ENCODE data around the gene SEMA3F. TPM values are rescaled to one million over a fixed set of nuclear protein-coding genes. Genes with fewer than 3 reads are reported as not detected.
A peak's percentile ranks its signal among the peaks of the same experiment; 100 is the strongest.
"Not testable (repeated sequence)": the region's sequence is repeated elsewhere in the genome, so short reads cannot be mapped to it uniquely, and the experiment has no call there.

SEMA3F gene
- total RNA-seq, 2 donors from 2014 or later, result 44.8 to 63.2 TPM

DNA sequence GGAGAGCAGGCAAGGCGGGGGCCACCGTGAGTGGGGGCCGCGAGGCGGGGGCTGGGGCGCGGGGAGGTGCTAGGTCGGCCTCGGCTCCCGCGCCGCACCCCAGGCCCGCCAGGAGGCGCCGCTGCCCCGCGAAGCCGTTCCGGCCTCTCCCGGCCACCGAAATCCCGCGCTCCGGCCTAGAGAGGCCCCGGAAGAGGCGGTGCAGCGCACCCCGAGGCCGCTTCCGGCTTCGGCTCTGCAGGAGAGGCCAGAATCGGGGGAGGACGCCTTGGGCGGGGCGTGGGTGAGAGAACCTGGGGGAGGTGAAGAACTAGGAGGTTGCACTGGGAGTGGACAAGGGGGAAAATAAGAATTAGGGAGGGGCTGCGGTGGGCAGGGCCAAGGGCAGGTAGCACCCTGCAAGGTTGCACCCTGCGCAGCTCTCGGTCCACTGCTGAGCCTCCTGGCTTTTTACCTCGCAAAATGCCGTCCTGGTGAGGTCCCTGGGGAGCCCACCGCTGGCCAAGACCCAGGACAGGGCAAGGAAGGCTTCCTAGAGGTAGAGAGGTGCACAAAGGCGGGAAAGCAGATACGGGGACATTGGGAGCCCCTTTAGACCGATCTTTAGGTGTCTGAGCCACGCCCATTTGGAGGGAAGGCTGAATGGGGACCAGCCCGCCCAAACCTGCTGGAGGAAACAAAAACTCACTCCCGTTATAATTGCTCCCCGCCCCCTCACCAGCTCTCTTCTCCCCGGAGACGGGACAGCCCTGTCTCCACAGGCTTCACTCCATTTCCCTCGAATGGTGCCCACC lies 72.5 kb downstream of the SEMA3F start:
- TF ChIP-seq, protein P1, sequence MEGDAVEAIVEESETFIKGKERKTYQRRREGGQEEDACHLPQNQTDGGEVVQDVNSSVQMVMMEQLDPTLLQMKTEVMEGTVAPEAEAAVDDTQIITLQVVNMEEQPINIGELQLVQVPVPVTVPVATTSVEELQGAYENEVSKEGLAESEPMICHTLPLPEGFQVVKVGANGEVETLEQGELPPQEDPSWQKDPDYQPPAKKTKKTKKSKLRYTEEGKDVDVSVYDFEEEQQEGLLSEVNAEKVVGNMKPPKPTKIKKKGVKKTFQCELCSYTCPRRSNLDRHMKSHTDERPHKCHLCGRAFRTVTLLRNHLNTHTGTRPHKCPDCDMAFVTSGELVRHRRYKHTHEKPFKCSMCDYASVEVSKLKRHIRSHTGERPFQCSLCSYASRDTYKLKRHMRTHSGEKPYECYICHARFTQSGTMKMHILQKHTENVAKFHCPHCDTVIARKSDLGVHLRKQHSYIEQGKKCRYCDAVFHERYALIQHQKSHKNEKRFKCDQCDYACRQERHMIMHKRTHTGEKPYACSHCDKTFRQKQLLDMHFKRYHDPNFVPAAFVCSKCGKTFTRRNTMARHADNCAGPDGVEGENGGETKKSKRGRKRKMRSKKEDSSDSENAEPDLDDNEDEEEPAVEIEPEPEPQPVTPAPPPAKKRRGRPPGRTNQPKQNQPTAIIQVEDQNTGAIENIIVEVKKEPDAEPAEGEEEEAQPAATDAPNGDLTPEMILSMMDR (conservative IDR thresholded peaks at IDR 0.05), result peak; percentile 94
- Mint-ChIP-seq H3K27me3 (ENCODE audit: insufficient read depth) (peaks cover 27% of the 10 kb centered on the region), H3K36me3 (ENCODE audit: low read depth) (no peaks in the 10 kb centered on the region), H3K9me3 (no peaks in the 10 kb centered on the region), H3K27ac (peak overlapping the region; percentile 93), H3K4me1 (peaks cover 13% of the 10 kb centered on the region), H3K4me3 (peak overlapping the region; percentile 74)
- WGBS, 2 experiments (ENCODE audit: insufficient coverage in 1 of 2, insufficient read length in 1 of 2), result 0% methylated on average over 6 to 51 of the region's 51 CpGs
- DNase-seq, result peak; percentile 97
- peak overlapping the region; percentile 86 for H3K4me3 ChIP-seq (ENCODE audit: low read length)
- no peaks in the 10 kb centered on the region for H3K27me3 ChIP-seq (ENCODE audit: control insufficient read depth, insufficient read depth, low read length, poor library complexity, severe bottlenecking)
- H3K9me3 ChIP-seq (ENCODE audit: control insufficient read depth, low read length), result no peaks in the 10 kb centered on the region
- H3K36me3 ChIP-seq (ENCODE audit: control insufficient read depth, insufficient read depth, low read length), result no peaks in the 10 kb centered on the region
- no peaks in the 10 kb centered on the region for H3K4me1 ChIP-seq (ENCODE audit: control insufficient read depth, insufficient read depth, low read length)
- peak overlapping the region; percentile 52 for H3K9ac ChIP-seq (ENCODE audit: extremely low read depth, low read length, poor library complexity, severe bottlenecking)
- peak overlapping the region; percentile 81 for H3K27ac ChIP-seq (ENCODE audit: low read depth, low read length)

- Mint-ChIP-seq H3K4me1 (peaks cover 15% of the 10 kb centered on the region), H3K27me3 (ENCODE audit: insufficient read depth) (peaks cover 27% of the 10 kb centered on the region), H3K27ac (peak overlapping the region; percentile 93), H3K4me3 (peak overlapping the region; percentile 74)
- H3K9me3 ChIP-seq (ENCODE audit: control insufficient read depth, low read length); H3K9me3 Mint-ChIP-seq; H3K36me3 Mint-ChIP-seq (ENCODE audit: low read depth); H3K4me1 ChIP-seq (ENCODE audit: control insufficient read depth, insufficient read depth, low read length); H3K36me3 ChIP-seq (ENCODE audit: control insufficient read depth, insufficient read depth, low read length); DNase-seq; H3K27me3 ChIP-seq (ENCODE audit: control insufficient read depth, insufficient read depth, low read length, poor library complexity, severe bottlenecking); H3K27ac ChIP-seq (ENCODE audit: low read depth, low read length): not testable (repeated sequence)
- 46 to 64% methylated on average over 5 to 15 of the region's 15 CpGs for WGBS, 2 experiments (ENCODE audit: insufficient coverage in 1 of 2, insufficient read length in 1 of 2)
- Histone ChIP-seq H3K4me3 (ENCODE audit: low read length) (peak overlapping the region; percentile 86), H3K9ac (ENCODE audit: extremely low read depth, low read length, poor library complexity, severe bottlenecking) (peak overlapping the region; percentile 52)
Measured at GRCh38 chr3:50228184-50228763, 73.2 kb downstream of the SEMA3F start.

- Histone ChIP-seq H3K4me1 (ENCODE audit: control insufficient read depth, insufficient read depth, low read length) (no peaks in the 10 kb centered on the region), H3K36me3 (ENCODE audit: control insufficient read depth, insufficient read depth, low read length) (no peaks in the 10 kb centered on the region), H3K9ac (ENCODE audit: extremely low read depth, low read length, poor library complexity, severe bottlenecking) (no peak overlapping the region), H3K4me3 (ENCODE audit: low read length) (no peak overlapping the region), H3K9me3 (ENCODE audit: control insufficient read depth, low read length) (no peaks in the 10 kb centered on the region), H3K27me3 (ENCODE audit: control insufficient read depth, insufficient read depth, low read length, poor library complexity, severe bottlenecking) (no peaks in the 10 kb centered on the region), H3K27ac (ENCODE audit: low read depth, low read length) (no peak overlapping the region)
- no peak for DNase-seq
- TF ChIP-seq, protein P1 (conservative IDR thresholded peaks at IDR 0.05), result no peak
- Mint-ChIP-seq H3K27me3 (ENCODE audit: insufficient read depth) (peaks cover 19% of the 10 kb centered on the region), H3K27ac (no peak overlapping the region), H3K4me3 (no peak overlapping the region), H3K36me3 (ENCODE audit: low read depth) (no peaks in the 10 kb centered on the region), H3K9me3 (no peaks in the 10 kb centered on the region), H3K4me1 (peaks cover 19% of the 10 kb centered on the region)
- 90 to 92% methylated on average over 3 of the region's 3 CpGs for WGBS, 2 experiments (ENCODE audit: insufficient coverage in 1 of 2, insufficient read length in 1 of 2)
Measured at GRCh38 chr3:50229490-50229889, 74.4 kb downstream of the SEMA3F start.
